ENCODE results near the gene ZNF492.

ZNF492 gene

DNA sequence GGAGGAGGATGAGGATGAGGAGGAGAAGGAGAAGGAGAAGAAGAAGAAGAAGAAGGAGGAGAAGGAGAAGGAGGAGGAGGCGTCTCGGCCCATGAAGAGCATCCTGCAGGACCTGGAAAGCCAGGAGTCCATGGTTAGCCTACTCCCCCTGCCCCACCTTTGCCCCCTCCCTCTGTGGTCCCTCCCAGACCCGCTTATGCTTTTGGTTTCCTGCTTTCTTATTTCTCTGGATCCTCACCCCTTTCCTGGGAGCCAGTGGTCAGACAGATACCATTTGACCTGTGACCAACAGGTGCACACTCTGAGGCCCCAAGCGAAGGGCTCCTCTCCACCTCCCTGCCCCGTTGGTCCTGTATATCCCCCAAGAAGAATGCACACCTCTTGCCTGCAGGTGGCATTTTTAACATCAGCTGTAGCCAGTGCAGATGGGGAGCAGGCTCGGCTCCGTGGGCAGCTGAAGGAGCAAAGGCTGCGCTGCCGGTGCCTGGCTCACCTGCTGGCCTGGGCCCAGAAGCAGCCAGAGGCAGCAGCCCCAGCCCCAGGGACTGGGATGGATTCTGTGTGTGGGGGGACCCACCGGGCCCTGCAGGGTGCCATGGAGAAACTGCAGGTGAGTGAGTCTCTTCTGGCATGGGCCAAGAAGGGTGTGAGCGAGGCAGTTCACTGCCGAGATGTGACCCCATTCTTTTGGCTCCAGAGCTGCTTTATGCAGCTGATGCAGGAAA lies 32.1 kb upstream of the ZNF492 start:
- no peaks in the 10 kb centered on the region for H3K27me3 ChIP-seq (ENCODE audit: low read depth, low read length)
- TF ChIP-seq, protein P1, sequence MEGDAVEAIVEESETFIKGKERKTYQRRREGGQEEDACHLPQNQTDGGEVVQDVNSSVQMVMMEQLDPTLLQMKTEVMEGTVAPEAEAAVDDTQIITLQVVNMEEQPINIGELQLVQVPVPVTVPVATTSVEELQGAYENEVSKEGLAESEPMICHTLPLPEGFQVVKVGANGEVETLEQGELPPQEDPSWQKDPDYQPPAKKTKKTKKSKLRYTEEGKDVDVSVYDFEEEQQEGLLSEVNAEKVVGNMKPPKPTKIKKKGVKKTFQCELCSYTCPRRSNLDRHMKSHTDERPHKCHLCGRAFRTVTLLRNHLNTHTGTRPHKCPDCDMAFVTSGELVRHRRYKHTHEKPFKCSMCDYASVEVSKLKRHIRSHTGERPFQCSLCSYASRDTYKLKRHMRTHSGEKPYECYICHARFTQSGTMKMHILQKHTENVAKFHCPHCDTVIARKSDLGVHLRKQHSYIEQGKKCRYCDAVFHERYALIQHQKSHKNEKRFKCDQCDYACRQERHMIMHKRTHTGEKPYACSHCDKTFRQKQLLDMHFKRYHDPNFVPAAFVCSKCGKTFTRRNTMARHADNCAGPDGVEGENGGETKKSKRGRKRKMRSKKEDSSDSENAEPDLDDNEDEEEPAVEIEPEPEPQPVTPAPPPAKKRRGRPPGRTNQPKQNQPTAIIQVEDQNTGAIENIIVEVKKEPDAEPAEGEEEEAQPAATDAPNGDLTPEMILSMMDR (IDR thresholded peaks at IDR 0.05; ENCODE audit: low read depth, low read length): no peak
- no peak for TF ChIP-seq EZH2phosphoT487 (IDR thresholded peaks at IDR 0.05; ENCODE audit: low read depth)
- no peak overlapping the region for H3K4me3 ChIP-seq (ENCODE audit: low read length)
- H3K27ac ChIP-seq (ENCODE audit: low read length): no peak overlapping the region
- H3K9me3 ChIP-seq (ENCODE audit: insufficient read depth, low read length): no peaks in the 10 kb centered on the region
- no peak overlapping the region for H3K4me2 ChIP-seq (ENCODE audit: low read length)
- no peaks in the 10 kb centered on the region for H3K79me2 ChIP-seq (ENCODE audit: low read length)
- no peaks in the 10 kb centered on the region for H3K4me1 ChIP-seq (ENCODE audit: low read length)
- no peaks in the 10 kb centered on the region for H4K20me1 ChIP-seq (ENCODE audit: insufficient read depth, low read length)
- no peak overlapping the region for H2AFZ ChIP-seq (ENCODE audit: low read depth, low read length)
- H3K36me3 ChIP-seq (replicated peaks; ENCODE audit: low read depth, low read length): no peaks in the 10 kb centered on the region
- H3K9ac ChIP-seq (ENCODE audit: low read length): no peak overlapping the region

DNA sequence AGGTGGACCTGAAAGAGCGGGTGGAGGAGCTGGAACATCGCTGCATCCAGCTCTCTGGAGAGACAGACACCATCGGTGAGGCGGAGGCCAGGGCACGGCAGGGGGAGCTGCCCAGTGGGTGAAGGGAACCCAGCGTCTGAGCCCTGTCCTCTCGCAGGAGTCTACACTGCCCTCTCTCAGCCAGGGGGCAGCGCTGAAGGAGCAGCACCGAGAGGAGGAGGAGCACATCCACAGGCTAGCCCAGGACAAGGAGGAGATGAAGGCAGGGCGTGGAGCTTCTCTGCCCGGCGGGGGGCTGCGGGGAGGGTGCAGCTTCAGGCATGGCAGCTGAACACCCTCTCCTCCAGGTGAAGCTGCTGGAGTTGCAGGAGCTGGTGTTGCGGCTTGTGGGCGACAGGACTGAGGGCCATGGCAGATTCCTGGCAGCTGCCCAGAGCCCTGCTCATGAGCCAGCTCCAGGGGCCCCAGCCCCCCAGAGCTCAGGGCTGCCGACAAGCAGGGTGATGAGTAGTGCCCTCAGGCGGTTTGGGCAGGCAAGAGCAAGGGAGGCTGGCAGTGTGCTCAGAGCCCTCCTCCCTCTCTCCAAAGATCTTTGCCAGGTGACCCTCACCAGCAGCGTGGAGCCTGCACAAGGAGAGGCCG lies 31.4 kb upstream of the ZNF492 start:
- H3K9ac ChIP-seq (ENCODE audit: low read length): no peak overlapping the region
- H3K4me3 ChIP-seq (ENCODE audit: low read length): no peak overlapping the region
- no peak overlapping the region for H3K4me2 ChIP-seq (ENCODE audit: low read length)
- H3K79me2 ChIP-seq (ENCODE audit: low read length): no peaks in the 10 kb centered on the region
- no peaks in the 10 kb centered on the region for H3K27me3 ChIP-seq (ENCODE audit: low read depth, low read length)
- H2AFZ ChIP-seq (ENCODE audit: low read depth, low read length): no peak overlapping the region
- H3K27ac ChIP-seq (ENCODE audit: low read length): no peak overlapping the region
- H4K20me1 ChIP-seq (ENCODE audit: insufficient read depth, low read length): no peaks in the 10 kb centered on the region
- no peaks in the 10 kb centered on the region for H3K4me1 ChIP-seq (ENCODE audit: low read length)
- TF ChIP-seq, protein P1 (IDR thresholded peaks at IDR 0.05; ENCODE audit: low read depth, low read length): no peak
- TF ChIP-seq EZH2phosphoT487 (IDR thresholded peaks at IDR 0.05; ENCODE audit: low read depth): no peak
- H3K36me3 ChIP-seq (replicated peaks; ENCODE audit: low read depth, low read length): no peaks in the 10 kb centered on the region
- no peaks in the 10 kb centered on the region for H3K9me3 ChIP-seq (ENCODE audit: insufficient read depth, low read length)

DNA sequence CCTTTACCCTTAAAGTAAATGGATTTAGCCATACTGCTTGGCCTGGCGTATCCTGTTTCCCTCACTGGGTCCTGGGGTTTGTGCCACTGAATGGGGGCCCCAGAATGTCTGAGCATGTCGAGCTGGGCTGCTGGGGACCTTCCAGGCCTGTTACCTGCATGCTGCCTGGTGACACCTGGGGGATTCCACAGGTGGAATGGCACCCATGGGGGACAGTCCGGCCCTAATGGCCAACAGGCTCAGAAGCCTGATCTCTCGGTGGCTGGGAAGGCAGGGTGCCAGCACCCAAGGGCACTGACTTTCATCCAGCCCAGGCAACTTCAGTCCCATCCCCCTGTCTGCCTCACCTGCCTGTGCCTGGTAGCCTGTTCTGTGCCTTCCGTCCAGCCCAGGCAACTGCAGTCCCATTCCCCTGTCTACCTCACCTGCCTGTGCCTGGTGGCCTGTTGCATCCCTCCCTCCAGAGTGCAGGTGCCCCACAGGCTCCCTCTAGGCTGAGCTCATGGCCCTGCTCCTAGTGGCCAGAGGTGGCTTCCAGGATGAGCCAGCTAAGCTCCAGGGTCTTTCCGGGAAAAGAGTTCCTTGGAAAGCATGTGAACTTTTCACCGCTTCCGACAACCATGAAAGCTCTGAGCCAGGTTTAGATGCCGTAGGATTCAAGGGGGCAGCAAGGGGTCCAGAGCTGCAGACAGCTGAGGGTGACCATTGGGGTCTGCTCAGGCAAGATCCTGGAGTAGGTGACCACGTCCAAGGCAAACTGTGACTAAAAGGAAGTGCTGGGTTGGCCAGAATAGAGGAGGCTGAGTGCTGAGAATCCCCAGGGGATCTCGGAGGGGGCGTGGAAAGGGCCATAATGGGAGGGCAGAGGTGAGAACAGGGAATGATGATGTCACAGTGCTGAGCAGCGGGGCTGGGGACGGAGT lies 30.3 kb upstream of the ZNF492 start:
- no peaks in the 10 kb centered on the region for H3K4me1 ChIP-seq (ENCODE audit: low read length)
- H3K9me3 ChIP-seq (ENCODE audit: insufficient read depth, low read length): no peaks in the 10 kb centered on the region
- TF ChIP-seq EZH2phosphoT487 (IDR thresholded peaks at IDR 0.05; ENCODE audit: low read depth): no peak
- TF ChIP-seq, protein P1 (IDR thresholded peaks at IDR 0.05; ENCODE audit: low read depth, low read length): no peak
- no peaks in the 10 kb centered on the region for H4K20me1 ChIP-seq (ENCODE audit: insufficient read depth, low read length)
- no peak overlapping the region for H3K27ac ChIP-seq (ENCODE audit: low read length)
- H3K27me3 ChIP-seq (ENCODE audit: low read depth, low read length): no peaks in the 10 kb centered on the region
- no peak overlapping the region for H2AFZ ChIP-seq (ENCODE audit: low read depth, low read length)
- no peaks in the 10 kb centered on the region for H3K79me2 ChIP-seq (ENCODE audit: low read length)
- H3K4me3 ChIP-seq (ENCODE audit: low read length): no peak overlapping the region
- no peaks in the 10 kb centered on the region for H3K36me3 ChIP-seq (replicated peaks; ENCODE audit: low read depth, low read length)
- H3K9ac ChIP-seq (ENCODE audit: low read length): no peak overlapping the region
- H3K4me2 ChIP-seq (ENCODE audit: low read length): no peak overlapping the region

All from OCI-LY3 (cell line).